Neuronal stem cell (in vitro differentiated cells): ENCODE data around the gene LCE4A.

Source experiments
- DNase-seq: peaks from one replicate; pipeline ENCODE4 v3.0.0-alpha.2; 2013; ENCODE audit warnings: low spot score
- H2AFZ ChIP-seq: one replicate; pipeline ENCODE4 v1.6.1; 2013; ENCODE audit warnings: mild to moderate bottlenecking, low read length, inconsistent platforms
- H2AK5ac ChIP-seq: 2 replicates; pipeline ENCODE4 v1.6.1; 2013; ENCODE audit warnings: low read depth, mild to moderate bottlenecking, inconsistent platforms, low read length, moderate library complexity, mixed read lengths
- H2BK120ac ChIP-seq: 2 replicates; pipeline ENCODE4 v1.6.1; 2013; ENCODE audit warnings: low read depth, mild to moderate bottlenecking, inconsistent platforms, low read length, moderate library complexity, mixed read lengths
- H2BK12ac ChIP-seq: one replicate; pipeline ENCODE4 v1.6.1; 2013; ENCODE audit warnings: low read length, inconsistent platforms
- H2BK15ac ChIP-seq: 2 replicates; pipeline ENCODE4 v1.6.1; 2013; ENCODE audit warnings: mild to moderate bottlenecking, low read length, inconsistent platforms, mixed read lengths
- H2BK5ac ChIP-seq: one replicate; pipeline ENCODE4 v1.6.1; 2013; ENCODE audit warnings: inconsistent platforms, mild to moderate bottlenecking, low read length, moderate library complexity
- H3K14ac ChIP-seq: one replicate; pipeline ENCODE4 v1.6.1; 2013; ENCODE audit warnings: low read length, inconsistent platforms
- H3K18ac ChIP-seq: 2 replicates; pipeline ENCODE4 v1.6.1; 2013; ENCODE audit warnings: low read length, inconsistent platforms
- H3K23ac ChIP-seq: 2 replicates; pipeline ENCODE4 v1.6.1; 2013; ENCODE audit warnings: low read depth, mild to moderate bottlenecking, mixed read lengths, low read length, inconsistent platforms; ENCODE audit not compliant: poor library complexity
- H3K27ac ChIP-seq: replicated peaks from 3 replicates; pipeline ENCODE4 v1.5.1; 2013; ENCODE audit warnings: low read length, inconsistent platforms
- H3K27me3 ChIP-seq, 3 experiments: 2 replicates each; pipeline ENCODE4 v1.6.1; 2013; ENCODE audit warnings: low read length in 3 of 3, mild to moderate bottlenecking in 2 of 3, inconsistent platforms in 1 of 3, low read depth in 1 of 3, mixed read lengths in 1 of 3, moderate library complexity in 1 of 3; ENCODE audit not compliant: control insufficient read depth in 3 of 3, insufficient read depth in 3 of 3
- H3K36me3 ChIP-seq, 2 donors: replicated peaks in 1 of 2; 2 replicates each; pipeline ENCODE4 v1.6.1; 2013; ENCODE audit warnings: low read length in 2 of 2; ENCODE audit not compliant: control insufficient read depth in 2 of 2, insufficient read depth in 2 of 2
- H3K4ac ChIP-seq: 2 replicates; pipeline ENCODE4 v1.6.1; 2013; ENCODE audit warnings: inconsistent platforms, mild to moderate bottlenecking, low read length, moderate library complexity
- H3K4me1 ChIP-seq, 2 donors: 1 replicate in 1 of 2; 2 replicates in 1 of 2; pipeline ENCODE4 v1.6.1; 2013; ENCODE audit warnings: low read length in 2 of 2, low read depth in 1 of 2; ENCODE audit not compliant: control insufficient read depth in 2 of 2, insufficient read depth in 1 of 2
- H3K4me2 ChIP-seq: one replicate; pipeline ENCODE4 v1.6.1; 2013; ENCODE audit warnings: mild to moderate bottlenecking, low read length, inconsistent platforms; ENCODE audit not compliant: insufficient read depth, poor library complexity, severe bottlenecking
- H3K4me3 ChIP-seq, 2 donors: 2 replicates each; pipeline ENCODE4 v1.5.1; 2013; ENCODE audit warnings: low read length in 2 of 2, mild to moderate bottlenecking in 2 of 2, inconsistent platforms in 1 of 2, moderate library complexity in 1 of 2
- H3K79me1 ChIP-seq: one replicate; pipeline ENCODE4 v1.6.1; 2013; ENCODE audit warnings: low read depth, mild to moderate bottlenecking, inconsistent platforms, low read length, moderate library complexity
- H3K9ac ChIP-seq: one replicate; pipeline ENCODE4 v1.6.1; 2013; ENCODE audit warnings: mild to moderate bottlenecking, low read depth, low read length, inconsistent platforms; ENCODE audit not compliant: poor library complexity
- H3K9me3 ChIP-seq, 2 donors: replicated peaks in 1 of 2; 2 replicates each; pipeline versions ENCODE3 to v1.6.1; 2013; ENCODE audit warnings: low read length in 2 of 2, mild to moderate bottlenecking in 2 of 2, inconsistent platforms in 1 of 2, low read depth in 1 of 2, mixed read lengths in 1 of 2, moderate library complexity in 1 of 2; ENCODE audit not compliant: control insufficient read depth in 2 of 2, insufficient read depth in 1 of 2
- H4K8ac ChIP-seq: one replicate; pipeline ENCODE4 v1.6.1; 2013; ENCODE audit warnings: low read depth, mild to moderate bottlenecking, inconsistent platforms, low read length, moderate library complexity
- H4K91ac ChIP-seq: one replicate; pipeline ENCODE4 v1.6.1; 2013; ENCODE audit warnings: low read length, low read depth, mild to moderate bottlenecking, inconsistent platforms; ENCODE audit not compliant: poor library complexity
- WGBS, 2 donors: extraction: QIAGEN DNeasy Blood & Tissue Kit; methylation state at CpG; one replicate each; pipeline ENCODE4 v1.1.7; 2013; ENCODE audit warnings: missing lambda C conversion rate in 2 of 2, mixed read lengths in 1 of 2; ENCODE audit not compliant: insufficient read length in 2 of 2, insufficient replicate concordance in 1 of 2; ENCODE audit errors: extremely low coverage in 2 of 2; 5-methylcytosine and 5-hydroxymethylcytosine counted together

The LCE4A gene

GRCh38 chr1:152735648-152736047 lies 27.7 kb downstream of the LCE4A start:
- no peak for DNase-seq
- no peak overlapping the region for H3K4ac ChIP-seq
- no peak overlapping the region for H3K27ac ChIP-seq
- no peak overlapping the region for H2BK12ac ChIP-seq
- no peak overlapping the region for H4K91ac ChIP-seq
- no peaks in the 10 kb centered on the region for H3K36me3 ChIP-seq
- H2AK5ac ChIP-seq, result no peak overlapping the region
- H3K9ac ChIP-seq, result no peak overlapping the region
- no peak overlapping the region for H4K8ac ChIP-seq
- no peak overlapping the region for H3K23ac ChIP-seq
- no CpG with 5 or more reads among the region's 1 CpG for WGBS, 2 donors
- no peak overlapping the region for H2BK15ac ChIP-seq
- H3K18ac ChIP-seq, result no peak overlapping the region
- no peak overlapping the region for H2AFZ ChIP-seq
- no peak overlapping the region for H3K14ac ChIP-seq
- peaks cover 0 to 14% of the 10 kb centered on the region in 2 donors for H3K9me3 ChIP-seq
- H3K79me1 ChIP-seq, result no peaks in the 10 kb centered on the region
- H3K27me3 ChIP-seq, result no peaks in the 10 kb centered on the region
- no peak overlapping the region for H3K4me3 ChIP-seq
- H2BK120ac ChIP-seq, result no peak overlapping the region
- H2BK5ac ChIP-seq, result no peak overlapping the region
- no peak overlapping the region for H3K4me2 ChIP-seq
- H3K4me1 ChIP-seq, result no peaks in the 10 kb centered on the region

GRCh38 chr1:152737997-152738396 lies 30.0 kb downstream of the LCE4A start:
- H2AK5ac ChIP-seq, result no peak overlapping the region
- H2AFZ ChIP-seq, result no peak overlapping the region
- DNase-seq, result no peak
- H4K91ac ChIP-seq, result no peak overlapping the region
- no peak overlapping the region for H3K9ac ChIP-seq
- H3K23ac ChIP-seq, result no peak overlapping the region
- H3K4ac ChIP-seq, result no peak overlapping the region
- no peak overlapping the region for H3K18ac ChIP-seq
- no peaks in the 10 kb centered on the region for H3K79me1 ChIP-seq
- no peaks in the 10 kb centered on the region for H3K4me1 ChIP-seq
- no peak overlapping the region for H2BK5ac ChIP-seq
- H2BK12ac ChIP-seq, result no peak overlapping the region
- no peak overlapping the region for H3K4me2 ChIP-seq
- H3K27me3 ChIP-seq, result no peaks in the 10 kb centered on the region
- no peak overlapping the region for H4K8ac ChIP-seq
- peaks cover 0 to 16% of the 10 kb centered on the region in 2 donors for H3K9me3 ChIP-seq
- H3K4me3 ChIP-seq, result no peak overlapping the region
- WGBS, 2 donors, result no CpG with 5 or more reads among the region's 5 CpGs
- H3K27ac ChIP-seq, result no peak overlapping the region
- no peaks in the 10 kb centered on the region for H3K36me3 ChIP-seq
- H3K14ac ChIP-seq, result no peak overlapping the region
- no peak overlapping the region for H2BK15ac ChIP-seq
- H2BK120ac ChIP-seq, result no peak overlapping the region

- H3K4me2 ChIP-seq, result no peak overlapping the region
- no peak for DNase-seq
- H3K14ac ChIP-seq, result no peak overlapping the region
- H4K8ac ChIP-seq, result no peak overlapping the region
- H3K4ac ChIP-seq, result no peak overlapping the region
- H2BK15ac ChIP-seq, result no peak overlapping the region
- H3K4me1 ChIP-seq, result no peaks in the 10 kb centered on the region
- H3K79me1 ChIP-seq, result no peaks in the 10 kb centered on the region
- H2BK120ac ChIP-seq, result no peak overlapping the region
- H3K36me3 ChIP-seq, result no peaks in the 10 kb centered on the region
- H3K27me3 ChIP-seq, result no peaks in the 10 kb centered on the region
- no peak overlapping the region for H3K23ac ChIP-seq
- no peak overlapping the region for H2BK5ac ChIP-seq
- no peak overlapping the region for H4K91ac ChIP-seq
- no peak overlapping the region for H3K18ac ChIP-seq
- peaks cover 0 to 28% of the 10 kb centered on the region in 2 donors for H3K9me3 ChIP-seq
- whole genome bisulfite sequencing, 2 donors, result no CpG with 5 or more reads among the region's 3 CpGs
- H2BK12ac ChIP-seq, result no peak overlapping the region
- no peak overlapping the region for H3K4me3 ChIP-seq
- H2AK5ac ChIP-seq, result no peak overlapping the region
- no peak overlapping the region for H2AFZ ChIP-seq
- H3K9ac ChIP-seq, result no peak overlapping the region
- no peak overlapping the region for H3K27ac ChIP-seq
Observed at GRCh38 chr1:152739841-152740240, 31.9 kb downstream of the LCE4A start.

DNA sequence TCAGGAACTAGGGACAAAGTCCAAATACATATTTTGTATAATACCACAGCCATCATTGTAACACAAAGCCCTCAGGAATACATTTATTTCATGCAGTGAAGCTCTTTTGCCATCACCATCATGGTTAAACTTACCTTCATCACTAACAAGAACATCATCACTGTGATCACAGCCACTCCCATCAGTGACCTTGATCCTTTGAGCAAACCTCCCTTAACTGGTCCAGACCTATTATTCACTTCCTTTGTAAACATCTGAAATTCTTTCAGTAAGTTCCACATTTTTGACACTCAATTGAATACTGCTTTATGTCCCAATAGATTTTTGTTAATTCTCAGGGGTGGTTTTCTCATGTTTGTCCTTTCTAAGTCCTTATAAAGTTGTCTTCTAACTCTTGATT lies 33.7 kb downstream of the LCE4A start:
- Histone ChIP-seq H3K4me1 (no peaks in the 10 kb centered on the region), H3K4me3 (no peak overlapping the region), H3K4me2 (no peak overlapping the region), H2BK120ac (no peak overlapping the region), H2BK15ac (no peak overlapping the region), H2BK12ac (no peak overlapping the region), H3K9ac (no peak overlapping the region), H3K4ac (no peak overlapping the region), H3K18ac (no peak overlapping the region), H3K27ac (no peak overlapping the region), H3K79me1 (no peaks in the 10 kb centered on the region), H2BK5ac (no peak overlapping the region), H3K23ac (no peak overlapping the region), H3K9me3 (peaks cover 0 to 32% of the 10 kb centered on the region in 2 donors), H2AK5ac (no peak overlapping the region), H4K8ac (no peak overlapping the region), H2AFZ (no peak overlapping the region), H3K14ac (no peak overlapping the region), H3K27me3 (no peaks in the 10 kb centered on the region), H3K36me3 (no peaks in the 10 kb centered on the region), H4K91ac (no peak overlapping the region)
- DNase-seq, result no peak
